HG03066 (cell line): ENCODE data around the gene CES2.
"Not testable (repeated sequence)": the region's sequence is repeated elsewhere in the genome, so short reads cannot be mapped to it uniquely, and the experiment has no call there.

ENCODE experiments used
- ATAC-seq: cut with Tn5 transposase; IDR thresholded peaks from one replicate; pipeline ENCODE4 v1.9.1; 2021; ENCODE audit warnings: low read depth; ENCODE audit not compliant: unreplicated experiment

CES2 gene

DNA sequence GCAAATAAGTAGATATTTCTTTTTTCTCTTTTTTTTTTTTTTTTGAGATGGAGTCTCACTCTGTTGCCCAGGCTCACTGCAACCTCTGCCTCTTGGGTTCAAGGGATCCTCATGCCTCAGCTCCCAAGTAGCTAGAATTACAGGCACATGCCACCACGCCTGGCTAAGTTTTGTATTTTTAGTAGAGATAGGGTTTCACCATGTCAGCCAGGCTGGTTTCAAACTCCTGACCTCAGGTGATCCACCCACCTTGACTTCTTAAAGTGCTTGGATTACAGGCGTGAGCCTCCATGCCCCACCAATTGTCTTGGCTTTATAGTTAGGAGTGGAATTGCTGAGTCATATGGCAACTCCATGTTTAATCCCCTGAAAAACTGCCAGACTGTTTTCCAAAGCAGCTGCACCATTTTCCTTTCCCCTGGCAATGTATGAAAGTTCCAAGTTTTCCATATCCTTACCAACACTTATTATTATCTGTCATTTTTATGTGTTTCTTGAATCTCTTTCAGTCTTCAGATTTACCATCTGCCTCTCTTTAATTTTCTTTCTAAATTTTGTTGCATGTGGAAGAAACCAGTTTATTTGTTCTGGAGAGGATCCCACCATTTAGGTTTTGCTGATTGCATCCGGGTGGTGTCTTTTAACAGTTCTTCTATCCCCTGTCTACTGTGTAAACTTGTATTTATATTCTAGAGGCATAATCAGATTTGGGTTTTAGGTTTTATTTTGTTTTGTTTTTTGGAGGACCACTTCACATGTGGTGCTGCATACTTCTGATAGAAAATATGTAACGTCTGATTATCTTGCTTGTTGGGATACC is 15.9 kb downstream of the CES2 start:
- no peak for ATAC-seq

DNA sequence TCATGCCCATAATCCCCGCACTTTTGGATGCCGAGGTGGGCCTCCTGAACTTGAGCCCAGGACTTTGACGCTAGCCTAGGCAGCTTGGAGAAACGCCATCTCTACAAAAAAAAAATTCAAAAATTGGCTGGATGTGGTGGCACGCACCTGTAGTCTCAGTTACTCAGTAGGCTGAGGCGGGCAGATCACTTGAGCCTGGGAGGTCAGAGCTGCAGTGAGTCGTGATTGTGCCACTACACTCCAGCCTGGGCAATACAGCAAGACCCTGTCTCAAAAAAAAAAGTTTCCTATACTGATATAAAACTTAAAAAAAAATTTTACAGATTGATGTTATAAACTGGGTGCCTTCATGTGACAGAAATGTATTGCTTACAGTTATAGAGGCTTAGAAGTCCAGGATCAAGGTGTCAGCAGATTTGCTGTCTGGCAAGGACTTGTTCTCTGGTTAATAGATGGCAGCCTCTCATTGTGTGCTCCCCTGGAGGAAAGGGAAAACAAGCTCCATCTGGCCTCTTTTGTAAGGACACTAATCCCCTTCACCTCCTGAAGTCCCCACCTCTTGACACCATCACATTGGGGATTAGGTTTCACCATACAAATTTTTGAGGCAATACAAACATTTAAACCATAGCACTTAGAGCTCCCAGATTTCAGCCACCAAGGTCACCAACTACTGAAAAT is 17.3 kb downstream of the CES2 start:
- no peak for ATAC-seq

DNA sequence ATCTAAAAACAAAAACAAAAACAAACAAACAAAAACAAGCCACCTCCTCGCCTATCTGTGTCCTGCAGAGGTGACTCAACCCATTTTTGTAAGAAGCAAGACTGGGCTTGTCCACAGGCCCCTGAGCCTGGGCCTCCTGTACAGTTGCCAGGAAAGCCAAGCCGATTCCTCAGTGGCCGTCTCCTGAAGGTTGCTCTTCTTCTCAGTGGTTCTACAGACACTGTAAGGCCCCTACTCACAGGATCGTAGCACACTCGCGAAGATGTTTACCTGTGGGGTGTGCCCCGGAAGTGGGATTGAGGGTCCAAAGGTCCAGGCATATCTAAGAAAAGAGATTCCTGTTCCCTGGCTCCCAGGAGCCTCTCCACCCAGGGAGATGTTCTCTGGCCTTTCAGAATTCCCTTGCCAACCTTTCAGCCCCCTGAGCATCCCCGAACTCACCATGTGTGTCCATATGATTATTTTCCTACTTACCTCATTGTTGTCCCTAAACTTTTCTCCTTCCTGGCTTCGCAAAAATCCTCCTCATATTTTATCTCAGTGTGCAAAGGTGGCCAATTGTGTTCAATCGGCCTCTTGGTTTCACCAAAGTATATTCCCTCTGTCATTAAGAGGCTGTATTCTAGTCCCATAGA is 18.3 kb downstream of the CES2 start:
- ATAC-seq = no peak

DNA sequence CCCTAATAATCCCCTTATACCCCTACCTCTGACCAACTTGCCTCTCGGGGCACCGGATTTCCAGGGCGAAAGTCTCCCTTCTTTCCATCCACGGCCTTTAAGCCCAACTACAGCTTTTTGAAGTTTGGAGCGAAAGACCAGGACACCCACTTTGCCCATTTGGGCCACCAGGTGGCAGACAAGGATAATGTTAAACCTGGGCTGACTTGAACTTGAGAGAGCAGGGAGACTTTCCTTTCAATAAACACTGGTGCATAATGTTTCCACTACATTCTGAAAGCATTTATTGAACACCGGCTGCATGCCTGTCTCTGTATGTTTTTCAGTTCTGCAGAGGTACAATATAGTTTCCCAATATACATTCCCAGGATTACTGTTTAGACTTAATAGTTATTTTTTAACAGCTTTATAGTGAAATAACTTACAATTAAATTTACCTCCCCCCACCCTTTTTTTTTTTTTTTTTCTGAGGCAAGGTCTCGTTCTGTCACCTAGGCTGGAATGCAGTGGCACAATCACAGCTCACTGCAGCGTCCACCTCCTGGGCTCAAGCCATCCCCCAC is 18.9 kb downstream of the CES2 start:
- no peak for ATAC-seq

DNA sequence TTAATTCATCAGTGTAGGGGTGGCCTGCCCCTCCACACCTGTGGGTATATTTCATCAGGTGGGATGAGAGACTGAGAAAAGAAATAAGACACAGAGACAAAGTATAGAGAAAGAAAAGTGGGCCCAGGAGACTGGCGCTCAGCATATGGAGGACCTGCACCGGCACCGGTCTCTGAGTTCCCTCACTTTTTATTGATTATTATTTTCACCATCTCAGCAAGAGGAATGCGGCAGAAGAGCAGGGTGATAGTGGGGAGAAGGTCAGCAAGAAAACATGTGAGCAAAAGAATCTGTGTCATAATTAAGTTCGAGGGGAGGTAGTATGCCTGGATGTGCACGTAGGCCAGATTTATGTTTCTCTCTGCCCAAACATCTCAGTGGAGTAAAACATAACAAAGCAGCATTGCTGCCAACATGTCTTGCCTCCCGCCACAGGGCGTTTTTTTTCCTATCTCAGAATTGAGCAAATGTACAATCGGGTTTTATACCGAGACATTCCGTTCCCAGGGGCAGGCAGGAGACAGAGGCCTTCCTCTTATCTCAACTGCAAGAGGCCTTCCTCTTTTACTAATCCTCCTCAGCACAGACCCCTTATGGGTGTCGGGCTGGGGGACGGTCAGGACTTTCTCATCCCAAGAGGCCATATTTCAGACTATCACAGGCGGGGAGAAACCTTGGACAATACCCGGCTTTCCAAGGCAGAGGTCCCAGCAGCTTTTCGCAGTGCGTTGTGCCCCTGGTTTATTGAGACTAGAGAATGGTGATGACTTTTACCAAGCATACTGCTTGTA is 20.2 kb downstream of the CES2 start:
- ATAC-seq = not testable (repeated sequence)

DNA sequence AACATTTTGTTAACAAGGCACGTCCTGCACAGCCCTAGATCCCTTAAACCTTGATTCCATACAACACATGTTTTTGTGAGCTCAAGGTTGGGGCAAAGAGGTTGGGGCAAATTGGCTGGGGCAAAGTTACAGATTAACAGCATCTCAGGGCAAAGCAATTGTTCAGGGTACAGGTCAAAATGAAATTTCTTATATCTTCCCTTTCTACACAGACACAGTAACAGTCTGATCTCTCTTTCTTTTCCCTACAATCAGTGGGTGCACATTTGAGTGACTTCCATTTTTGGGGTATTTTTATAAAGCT is 20.8 kb downstream of the CES2 start:
- ATAC-seq = not testable (repeated sequence)

DNA sequence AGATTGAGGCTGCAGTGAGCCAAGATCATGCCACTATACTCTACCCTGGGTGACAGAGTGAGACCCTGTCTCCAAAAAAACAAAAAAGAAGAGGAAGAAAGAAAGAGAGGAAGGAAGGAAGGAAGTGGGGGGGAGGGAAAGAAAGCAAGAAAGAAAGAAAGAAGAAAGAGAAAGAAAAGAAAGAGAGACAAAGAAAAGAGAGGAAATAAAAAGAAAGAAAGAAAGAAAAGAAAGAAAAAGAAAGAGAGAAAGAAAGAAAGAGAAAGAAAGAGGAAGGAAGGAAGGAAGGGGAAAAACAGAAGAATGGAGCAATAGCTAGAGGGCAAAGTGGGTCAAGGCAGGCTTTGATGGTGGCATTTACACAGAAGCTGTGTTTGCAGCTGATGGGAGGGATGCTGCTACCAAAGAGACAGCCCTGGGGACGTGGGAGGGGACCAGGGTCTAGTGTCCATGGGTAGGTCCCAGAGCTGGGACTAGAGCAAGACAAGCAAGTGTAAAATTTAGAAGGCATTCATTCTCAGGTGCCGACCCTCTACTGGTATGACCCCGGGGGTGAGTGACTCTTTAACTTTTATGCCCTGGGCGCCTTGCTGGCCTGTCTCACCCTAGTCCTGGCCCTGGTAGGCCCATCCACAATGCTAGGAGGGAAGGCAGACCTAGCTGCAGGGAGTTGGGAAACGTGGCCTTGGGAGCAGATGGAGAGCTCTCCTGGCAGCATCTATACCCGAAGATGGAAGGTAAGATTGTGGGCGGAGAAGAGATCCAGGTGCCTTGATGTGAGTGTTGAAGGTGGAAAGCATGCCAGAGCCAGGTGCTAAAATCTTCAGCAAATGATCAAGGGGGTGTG is 23.8 kb downstream of the CES2 start:
- no peak for ATAC-seq

DNA sequence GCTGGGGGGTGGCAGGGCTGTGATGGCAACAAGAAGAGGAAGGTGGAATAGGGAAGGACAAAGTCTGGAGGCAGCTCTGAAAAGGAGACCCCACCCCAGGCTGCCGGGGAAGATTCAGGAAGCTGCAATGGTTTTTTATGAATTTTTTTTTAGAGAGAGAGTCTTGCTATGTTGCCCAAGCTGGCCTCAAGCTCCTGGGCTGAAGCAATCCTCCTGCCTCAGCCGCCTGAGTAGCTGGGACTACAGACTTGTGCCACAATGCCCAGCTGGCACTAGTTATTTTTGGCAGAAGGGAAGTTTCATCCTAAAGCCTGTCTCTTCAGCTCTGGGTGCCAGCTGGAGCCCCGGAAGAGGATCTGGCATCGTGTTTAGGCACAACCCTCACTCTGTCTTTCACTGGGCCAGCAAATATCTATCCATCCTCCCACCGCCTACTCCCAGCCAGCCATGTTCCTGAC is 24.4 kb downstream of the CES2 start:
- ATAC-seq = no peak

DNA sequence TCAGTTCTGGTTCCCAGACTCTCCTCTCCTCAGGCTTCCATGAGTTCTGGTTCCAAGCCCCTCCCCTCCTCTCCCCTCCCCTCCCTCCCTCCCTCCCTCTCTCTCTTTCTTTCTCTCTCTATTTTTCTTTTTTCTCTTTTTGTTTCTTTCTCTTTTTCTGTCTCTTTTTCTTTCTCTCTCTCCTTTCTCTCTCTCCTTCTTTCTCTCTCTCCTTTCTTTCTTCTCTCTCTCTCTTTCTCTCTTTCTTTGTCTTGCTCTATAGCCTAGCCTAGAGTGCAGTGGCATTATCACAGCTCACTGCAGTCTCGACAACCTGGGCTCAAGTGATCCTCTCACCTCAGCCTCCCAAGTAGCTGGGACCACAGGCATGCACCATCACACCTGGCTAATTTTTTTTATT is 25.0 kb downstream of the CES2 start:
- no peak for ATAC-seq

DNA sequence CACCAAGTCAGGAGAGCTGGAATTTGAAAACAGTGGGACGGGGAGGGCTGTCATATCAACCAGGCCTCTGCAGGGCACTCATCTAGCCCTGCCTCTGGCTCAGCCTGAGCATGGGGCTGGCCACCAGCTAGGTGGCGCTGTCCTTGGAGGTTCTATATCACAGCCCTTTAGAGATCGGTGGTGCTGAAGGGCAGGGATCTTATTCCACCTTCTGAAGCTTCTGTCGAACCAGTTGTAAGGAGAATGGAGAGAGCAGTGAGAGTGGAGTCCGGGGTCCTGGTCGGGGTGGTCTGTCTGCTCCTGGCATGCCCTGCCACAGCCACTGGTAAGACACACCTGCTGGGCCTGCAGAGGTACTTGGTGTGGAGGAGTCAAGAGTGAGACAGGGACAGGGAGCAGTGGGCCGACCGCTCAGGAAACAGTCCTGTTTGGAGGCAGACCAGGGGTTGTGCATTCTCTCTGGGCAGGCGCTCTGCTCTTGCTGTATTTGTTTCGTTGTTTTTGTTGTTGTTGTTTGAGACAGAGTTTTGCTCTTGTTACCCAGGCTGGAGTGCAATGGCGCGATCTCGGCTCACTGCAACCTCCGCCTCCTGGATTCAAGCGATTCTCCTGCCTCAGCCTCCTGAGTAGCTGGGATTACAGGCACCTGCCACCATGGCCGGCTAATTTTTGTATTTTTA is 25.9 kb downstream of the CES2 start, which contains the start of gene CES3:
Gene CES3 (plus strand): TSS at position 202 of the 680 bp plus-strand sequence. CDS start 42 bp downstream, at position 244.
- ATAC-seq = no peak

DNA sequence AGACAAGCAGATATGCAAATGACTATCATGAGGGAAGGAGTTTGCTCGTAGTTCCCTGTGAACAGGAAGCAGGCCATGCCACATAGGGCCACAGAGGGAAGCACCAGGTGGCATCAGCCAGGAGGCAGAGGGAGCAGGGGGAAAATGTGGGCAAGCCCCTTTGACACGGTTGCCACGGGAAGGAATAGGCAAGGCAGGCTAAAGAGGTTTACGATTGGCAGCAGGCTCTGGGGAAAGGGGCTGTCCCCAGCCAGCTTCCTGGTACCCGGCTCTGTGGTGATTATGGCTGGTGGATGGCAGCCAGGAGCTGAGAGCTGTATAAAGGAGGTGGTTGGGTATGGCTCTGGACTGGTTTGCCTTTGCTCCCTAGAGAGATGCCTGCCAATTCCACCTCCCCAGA is 26.6 kb downstream of the CES2 start:
- ATAC-seq = no peak

DNA sequence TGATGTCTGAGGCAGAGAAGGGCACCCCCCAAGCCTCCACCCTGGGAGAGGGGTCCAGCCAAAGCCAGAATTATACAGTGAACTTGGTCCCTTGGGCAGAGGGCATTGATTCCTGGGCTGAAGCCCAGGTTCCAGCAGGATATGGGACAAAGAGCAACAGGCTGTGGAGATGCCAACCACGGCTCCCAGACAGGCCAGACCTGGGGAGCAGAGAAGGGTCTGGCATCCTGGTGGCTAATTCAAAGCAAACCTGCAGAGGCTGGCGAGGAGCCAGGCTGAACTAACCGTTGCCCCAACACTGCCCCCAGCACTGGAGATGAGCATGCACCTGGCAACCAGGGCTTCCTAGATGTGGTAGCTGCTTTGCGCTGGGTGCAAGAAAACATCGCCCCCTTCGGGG is 28.7 kb downstream of the CES2 start:
- no peak for ATAC-seq

DNA sequence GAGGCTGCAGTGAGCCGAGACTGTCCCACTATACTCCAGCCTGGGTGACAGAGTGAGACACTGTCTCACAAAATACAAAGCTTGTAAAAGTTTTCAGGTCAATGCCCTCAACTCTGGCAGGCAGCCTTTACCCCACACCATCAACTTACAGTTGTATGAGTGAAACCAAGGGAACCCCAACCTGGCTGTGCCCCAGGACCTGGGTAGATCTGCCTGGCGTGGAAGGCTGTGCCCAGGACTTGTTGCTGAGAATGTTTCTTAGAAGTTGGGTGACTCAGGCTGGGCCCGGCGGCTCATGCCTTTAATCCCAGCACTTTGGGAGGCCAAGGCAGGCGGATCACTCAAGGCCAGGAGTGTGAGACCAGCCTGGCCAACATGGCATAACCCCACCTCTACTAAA is 33.5 kb downstream of the CES2 start:
- no peak for ATAC-seq

DNA sequence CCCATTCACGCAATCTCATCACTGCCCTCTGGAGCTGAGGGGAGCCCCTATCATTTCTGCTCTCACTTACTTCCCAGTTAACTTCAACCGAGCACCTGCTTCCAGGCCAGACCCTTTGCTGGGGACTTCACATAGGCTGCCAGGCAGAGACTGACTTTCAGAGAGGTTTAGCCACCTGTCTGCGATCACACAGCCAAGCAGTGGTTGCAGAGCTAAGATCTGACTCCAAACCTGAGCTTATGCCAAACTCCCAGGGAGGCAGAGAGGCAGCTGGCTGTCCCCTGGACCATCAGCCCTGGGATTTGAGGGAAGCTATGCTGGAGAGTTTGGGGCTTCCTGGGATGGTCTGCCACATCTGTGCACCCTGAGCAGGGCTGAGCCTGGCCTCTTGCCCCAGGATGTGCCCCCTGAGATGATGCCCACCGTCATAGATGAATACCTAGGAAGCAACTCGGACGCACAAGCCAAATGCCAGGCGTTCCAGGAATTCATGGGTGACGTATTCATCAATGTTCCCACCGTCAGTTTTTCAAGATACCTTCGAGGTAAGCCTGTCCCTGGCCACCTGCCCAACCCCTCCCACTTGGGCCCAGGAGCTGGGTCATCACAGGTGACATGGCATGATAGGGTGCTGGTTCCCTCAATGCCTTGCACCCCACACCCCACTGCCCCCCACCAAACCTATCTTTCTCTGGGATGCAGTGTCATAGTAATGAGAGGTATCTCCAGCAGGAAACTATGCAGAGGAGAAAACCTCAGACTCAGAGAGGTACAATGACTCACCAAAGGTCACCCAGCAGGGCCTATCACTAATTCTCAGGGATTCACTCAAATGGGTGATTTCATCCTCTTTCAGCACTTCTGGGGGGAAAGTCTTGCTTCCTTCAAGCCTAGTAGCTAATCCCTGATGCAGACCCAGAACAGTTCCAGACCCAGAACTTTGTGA is 35.7 kb downstream of the CES2 start:
- no peak for ATAC-seq

DNA sequence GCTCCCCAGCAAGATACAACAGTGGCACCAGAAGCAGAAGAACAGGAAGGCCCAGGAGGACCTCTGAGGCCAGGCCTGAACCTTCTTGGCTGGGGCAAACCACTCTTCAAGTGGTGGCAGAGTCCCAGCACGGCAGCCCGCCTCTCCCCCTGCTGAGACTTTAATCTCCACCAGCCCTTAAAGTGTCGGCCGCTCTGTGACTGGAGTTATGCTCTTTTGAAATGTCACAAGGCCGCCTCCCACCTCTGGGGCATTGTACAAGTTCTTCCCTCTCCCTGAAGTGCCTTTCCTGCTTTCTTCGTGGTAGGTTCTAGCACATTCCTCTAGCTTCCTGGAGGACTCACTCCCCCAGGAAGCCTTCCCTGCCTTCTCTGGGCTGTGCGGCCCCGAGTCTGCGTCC is 37.7 kb downstream of the CES2 start:
- ATAC-seq = no peak

DNA sequence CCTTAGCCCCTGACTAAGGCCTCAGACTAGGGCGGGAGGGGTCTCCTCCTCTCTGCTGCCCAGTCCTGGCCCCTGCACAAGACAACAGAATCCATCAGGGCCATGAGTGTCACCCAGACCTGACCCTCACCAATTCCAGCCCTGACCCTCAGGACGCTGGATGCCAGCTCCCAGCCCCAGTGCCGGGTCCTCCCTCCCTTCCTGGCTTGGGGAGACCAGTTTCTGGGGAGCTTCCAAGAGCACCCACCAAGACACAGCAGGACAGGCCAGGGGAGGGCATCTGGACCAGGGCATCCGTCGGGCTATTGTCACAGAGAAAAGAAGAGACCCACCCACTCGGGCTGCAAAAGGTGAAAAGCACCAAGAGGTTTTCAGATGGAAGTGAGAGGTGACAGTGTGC is 38.4 kb downstream of the CES2 start:
- ATAC-seq = no peak

DNA sequence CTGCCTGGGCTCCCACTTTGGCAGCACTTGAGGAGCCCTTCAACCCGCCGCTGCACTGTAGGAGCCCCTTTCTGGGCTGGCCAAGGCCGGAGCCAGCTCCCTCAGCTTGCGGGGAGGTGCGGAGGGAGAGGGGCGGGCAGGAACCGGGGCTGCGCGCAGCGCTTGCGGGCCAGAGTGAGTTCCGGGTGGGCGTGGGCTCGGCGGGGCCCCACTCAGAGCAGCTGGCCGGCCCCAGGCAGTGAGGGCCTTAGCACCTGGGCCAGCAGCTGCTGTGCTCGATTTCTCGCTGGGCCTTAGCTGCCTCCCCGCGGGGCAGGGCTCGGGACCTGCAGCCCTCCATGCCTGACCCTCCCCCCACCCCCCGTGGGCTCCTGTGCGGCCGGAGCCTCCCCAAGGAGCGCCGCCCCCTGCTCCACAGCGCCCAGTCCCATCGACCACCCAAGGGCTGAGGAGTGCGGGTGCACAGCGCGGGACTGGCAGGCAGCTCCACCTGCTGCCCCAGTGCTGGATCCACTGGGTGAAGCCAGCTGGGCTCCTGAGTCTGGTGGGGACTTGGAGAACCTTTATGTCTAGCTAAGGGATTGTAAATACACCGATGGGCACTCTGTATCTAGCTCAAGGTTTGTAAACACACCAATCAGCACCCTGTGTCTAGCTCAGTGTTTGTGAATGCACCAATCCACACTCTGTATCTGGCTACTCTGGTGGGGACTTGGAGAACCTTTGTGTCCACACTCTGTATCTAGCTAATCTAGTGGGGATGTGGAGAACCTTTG is 39.0 kb downstream of the CES2 start:
- ATAC-seq = not testable (repeated sequence)
